ENCODE data around the gene PIAS1.

DNA sequence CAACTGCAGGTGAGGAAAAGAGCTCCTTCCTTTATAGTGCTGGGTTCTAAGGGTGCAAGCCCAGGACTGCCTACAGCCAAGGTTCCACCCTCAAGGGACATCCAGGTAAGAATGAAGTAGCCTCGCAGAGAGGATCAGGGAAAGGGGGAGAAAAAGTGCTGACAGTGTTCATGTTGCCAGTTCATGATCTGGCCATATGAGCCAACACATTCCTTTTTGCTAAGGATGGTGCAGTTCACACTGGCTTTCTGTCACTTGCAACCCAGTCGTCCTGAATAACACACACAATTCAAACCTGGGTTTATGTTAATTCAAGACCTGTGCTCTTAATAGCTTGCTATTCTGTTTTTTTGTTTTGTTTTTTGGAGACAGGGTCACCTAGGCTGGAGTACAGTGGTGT, 166.4 kb downstream of the PIAS1 start:
- TF ChIP-seq EZH2 (optimal IDR thresholded peaks at IDR 0.05; ENCODE audit: low read depth, low read length): no peak
- TF ChIP-seq, protein P1, sequence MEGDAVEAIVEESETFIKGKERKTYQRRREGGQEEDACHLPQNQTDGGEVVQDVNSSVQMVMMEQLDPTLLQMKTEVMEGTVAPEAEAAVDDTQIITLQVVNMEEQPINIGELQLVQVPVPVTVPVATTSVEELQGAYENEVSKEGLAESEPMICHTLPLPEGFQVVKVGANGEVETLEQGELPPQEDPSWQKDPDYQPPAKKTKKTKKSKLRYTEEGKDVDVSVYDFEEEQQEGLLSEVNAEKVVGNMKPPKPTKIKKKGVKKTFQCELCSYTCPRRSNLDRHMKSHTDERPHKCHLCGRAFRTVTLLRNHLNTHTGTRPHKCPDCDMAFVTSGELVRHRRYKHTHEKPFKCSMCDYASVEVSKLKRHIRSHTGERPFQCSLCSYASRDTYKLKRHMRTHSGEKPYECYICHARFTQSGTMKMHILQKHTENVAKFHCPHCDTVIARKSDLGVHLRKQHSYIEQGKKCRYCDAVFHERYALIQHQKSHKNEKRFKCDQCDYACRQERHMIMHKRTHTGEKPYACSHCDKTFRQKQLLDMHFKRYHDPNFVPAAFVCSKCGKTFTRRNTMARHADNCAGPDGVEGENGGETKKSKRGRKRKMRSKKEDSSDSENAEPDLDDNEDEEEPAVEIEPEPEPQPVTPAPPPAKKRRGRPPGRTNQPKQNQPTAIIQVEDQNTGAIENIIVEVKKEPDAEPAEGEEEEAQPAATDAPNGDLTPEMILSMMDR (IDR thresholded peaks at IDR 0.05; ENCODE audit: low read length): no peak
